ENCODE data around the gene PMEPA1. TPM values are rescaled to one million over a fixed set of nuclear protein-coding genes. Genes with fewer than 3 reads are reported as not detected.

Gene PMEPA1
- total RNA-seq, 1 experiment from 2014 or later = 1,302 TPM

DNA sequence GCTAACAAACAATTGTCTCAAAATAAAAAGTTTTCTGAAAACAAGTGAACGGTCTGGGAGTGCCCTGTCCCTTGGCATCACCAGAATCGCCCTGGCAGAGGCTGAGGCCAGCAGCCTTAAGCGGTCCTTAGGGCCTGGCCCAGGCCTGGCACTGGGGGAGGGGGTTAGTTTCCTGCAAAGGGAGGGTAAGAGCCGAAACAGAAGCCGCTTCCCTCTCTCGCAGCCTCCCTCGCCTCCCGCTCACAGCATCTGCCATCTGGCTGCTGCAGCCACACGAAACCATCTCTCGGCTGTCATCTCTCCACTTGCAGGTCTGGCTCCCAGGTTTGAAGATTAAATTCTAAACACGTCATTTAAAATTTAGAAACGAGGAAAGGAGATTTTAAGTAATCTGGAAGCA, 31.5 kb downstream of the PMEPA1 start:
- Mint-ChIP-seq H3K27ac (ENCODE audit: unreplicated experiment) (peak overlapping the region; percentile 97), H3K9me3 (ENCODE audit: low read depth, unreplicated experiment) (no peaks in the 10 kb centered on the region), H3K4me3 (ENCODE audit: low read depth, unreplicated experiment) (peak overlapping the region; percentile 32), H3K36me3 (ENCODE audit: insufficient read depth, unreplicated experiment) (peaks cover 100% of the 10 kb centered on the region), H3K4me1 (ENCODE audit: low read depth, unreplicated experiment) (peaks cover 100% of the 10 kb centered on the region), H3K27me3 (ENCODE audit: unreplicated experiment) (no peaks in the 10 kb centered on the region)
- intact Hi-C loops (cut with micrococcal nuclease; ENCODE audit: unreplicated experiment) = no loop called here
- CTCF ChIA-PET = interaction anchor here (0.6 kb wide), 1 partner anchor 74 kb away, joined by 3 read pairs; no protein-coding TSS in a partner anchor
- DNase-seq = no peak
- TF ChIP-seq, protein P1, sequence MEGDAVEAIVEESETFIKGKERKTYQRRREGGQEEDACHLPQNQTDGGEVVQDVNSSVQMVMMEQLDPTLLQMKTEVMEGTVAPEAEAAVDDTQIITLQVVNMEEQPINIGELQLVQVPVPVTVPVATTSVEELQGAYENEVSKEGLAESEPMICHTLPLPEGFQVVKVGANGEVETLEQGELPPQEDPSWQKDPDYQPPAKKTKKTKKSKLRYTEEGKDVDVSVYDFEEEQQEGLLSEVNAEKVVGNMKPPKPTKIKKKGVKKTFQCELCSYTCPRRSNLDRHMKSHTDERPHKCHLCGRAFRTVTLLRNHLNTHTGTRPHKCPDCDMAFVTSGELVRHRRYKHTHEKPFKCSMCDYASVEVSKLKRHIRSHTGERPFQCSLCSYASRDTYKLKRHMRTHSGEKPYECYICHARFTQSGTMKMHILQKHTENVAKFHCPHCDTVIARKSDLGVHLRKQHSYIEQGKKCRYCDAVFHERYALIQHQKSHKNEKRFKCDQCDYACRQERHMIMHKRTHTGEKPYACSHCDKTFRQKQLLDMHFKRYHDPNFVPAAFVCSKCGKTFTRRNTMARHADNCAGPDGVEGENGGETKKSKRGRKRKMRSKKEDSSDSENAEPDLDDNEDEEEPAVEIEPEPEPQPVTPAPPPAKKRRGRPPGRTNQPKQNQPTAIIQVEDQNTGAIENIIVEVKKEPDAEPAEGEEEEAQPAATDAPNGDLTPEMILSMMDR (IDR thresholded peaks at IDR 0.05; ENCODE audit: unreplicated experiment) = no peak
- BruUV-seq (replicated peaks) = no TSS peak

DNA sequence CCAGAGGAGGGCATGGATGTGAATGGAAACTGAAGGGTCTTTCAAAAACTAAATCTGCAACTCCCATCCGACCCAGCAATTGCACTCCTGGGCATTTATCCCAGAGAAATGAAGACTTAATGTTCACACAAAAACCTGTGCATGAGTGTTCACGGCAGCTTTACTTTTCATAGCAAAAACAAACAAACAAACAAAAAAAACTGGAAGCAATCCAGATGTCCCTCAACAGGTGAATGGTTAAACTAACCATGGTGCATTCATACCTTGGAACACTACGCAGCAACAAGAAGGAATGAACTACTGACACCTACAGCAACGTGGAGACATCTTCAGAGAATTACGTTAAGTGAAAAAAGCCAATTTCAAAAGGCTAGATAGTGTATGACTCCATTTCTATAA, 32.2 kb downstream of the PMEPA1 start:
- TF ChIP-seq, protein P1 (IDR thresholded peaks at IDR 0.05; ENCODE audit: unreplicated experiment) = no peak
- CTCF ChIA-PET = no interaction called here
- H3K27ac Mint-ChIP-seq (ENCODE audit: unreplicated experiment) = peak overlapping the region; percentile 97
- intact Hi-C loops (cut with micrococcal nuclease; ENCODE audit: unreplicated experiment) = no loop called here
- peak overlapping the region; percentile 32 for H3K4me3 Mint-ChIP-seq (ENCODE audit: low read depth, unreplicated experiment)
- BruUV-seq (replicated peaks) = no TSS peak
- no peaks in the 10 kb centered on the region for H3K27me3 Mint-ChIP-seq (ENCODE audit: unreplicated experiment)
- no peak for DNase-seq
- H3K36me3 Mint-ChIP-seq (ENCODE audit: insufficient read depth, unreplicated experiment) = peaks cover 100% of the 10 kb centered on the region
- no peaks in the 10 kb centered on the region for H3K9me3 Mint-ChIP-seq (ENCODE audit: low read depth, unreplicated experiment)
- H3K4me1 Mint-ChIP-seq (ENCODE audit: low read depth, unreplicated experiment) = peaks cover 100% of the 10 kb centered on the region

DNA sequence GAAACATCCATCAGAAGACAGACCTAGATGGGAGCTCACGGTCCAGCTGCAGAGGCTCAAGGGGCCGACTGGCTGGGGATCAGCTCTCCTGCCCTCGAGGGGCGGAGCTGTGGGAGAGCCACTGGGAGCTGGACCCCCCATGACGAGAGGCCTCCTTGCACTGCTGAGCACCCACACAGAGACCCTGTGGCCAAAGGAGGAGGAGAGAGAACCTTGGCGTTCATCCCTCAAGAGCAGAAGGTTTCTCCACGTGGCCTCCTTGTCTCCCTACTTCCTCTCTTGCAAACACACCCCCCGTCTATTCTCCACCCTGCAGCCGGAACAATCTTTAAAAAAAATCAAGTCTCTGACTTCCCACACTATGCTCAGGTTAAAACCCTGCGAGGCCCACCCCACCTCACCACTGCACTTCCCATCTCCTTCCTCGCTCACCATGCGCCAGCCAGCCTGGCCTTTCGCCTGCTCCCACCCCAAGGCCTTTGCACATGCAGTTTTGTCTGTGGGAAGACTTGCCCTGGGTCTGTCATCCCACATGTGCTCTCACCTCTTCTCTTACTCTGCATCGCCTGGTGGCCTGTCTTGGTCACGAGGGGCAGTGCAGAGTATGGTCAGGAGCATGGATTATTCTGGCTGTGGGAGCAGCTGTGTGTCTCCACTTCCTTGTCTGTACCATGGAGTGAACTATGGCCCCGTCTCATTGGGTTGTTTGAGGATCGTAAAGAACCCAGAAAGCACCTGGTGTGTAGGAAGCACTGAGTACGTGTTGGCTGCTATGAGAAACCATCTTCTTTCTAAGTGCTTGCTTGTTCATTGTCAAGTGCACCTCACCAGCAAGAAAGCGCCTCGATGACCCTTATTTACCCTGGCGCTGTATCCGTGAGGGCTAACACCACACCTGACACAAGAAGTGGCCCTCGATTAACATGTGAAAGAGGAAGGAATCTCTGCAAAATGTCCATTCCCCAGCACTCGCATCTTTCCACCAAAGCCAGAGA, 32.9 kb downstream of the PMEPA1 start:
- H3K4me1 Mint-ChIP-seq (ENCODE audit: low read depth, unreplicated experiment) = peaks cover 100% of the 10 kb centered on the region
- BruUV-seq (replicated peaks) = no TSS peak
- intact Hi-C loops (cut with micrococcal nuclease; ENCODE audit: unreplicated experiment) = no loop called here
- CTCF ChIA-PET = no interaction called here
- peak overlapping the region; percentile 32 for H3K4me3 Mint-ChIP-seq (ENCODE audit: low read depth, unreplicated experiment)
- peak overlapping the region; percentile 97 for H3K27ac Mint-ChIP-seq (ENCODE audit: unreplicated experiment)
- DNase-seq = no peak
- H3K27me3 Mint-ChIP-seq (ENCODE audit: unreplicated experiment) = no peaks in the 10 kb centered on the region
- TF ChIP-seq, protein P1 (IDR thresholded peaks at IDR 0.05; ENCODE audit: unreplicated experiment) = no peak
- H3K36me3 Mint-ChIP-seq (ENCODE audit: insufficient read depth, unreplicated experiment) = peaks cover 100% of the 10 kb centered on the region
- H3K9me3 Mint-ChIP-seq (ENCODE audit: low read depth, unreplicated experiment) = no peaks in the 10 kb centered on the region

DNA sequence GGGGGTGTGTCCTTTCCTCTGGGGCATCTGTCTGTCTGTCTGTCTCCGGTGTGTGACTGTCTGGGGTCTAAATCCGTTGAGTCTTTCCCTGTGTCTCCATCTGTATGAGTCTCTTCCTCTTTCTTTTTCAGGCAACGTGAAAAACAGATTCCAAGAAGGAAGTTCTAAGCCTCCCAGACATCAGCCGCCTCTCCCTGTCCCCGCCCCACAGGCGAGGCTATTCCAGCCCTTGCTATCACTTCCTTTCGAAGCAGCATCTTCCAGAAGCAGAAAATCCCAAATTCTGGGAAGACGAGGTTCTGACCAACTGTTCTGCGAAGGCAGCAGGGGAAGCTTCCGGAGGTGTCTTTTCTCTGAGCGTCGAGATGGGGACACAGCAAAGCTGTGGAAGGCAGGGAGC, 34.0 kb downstream of the PMEPA1 start:
- peak overlapping the region; percentile 32 for H3K4me3 Mint-ChIP-seq (ENCODE audit: low read depth, unreplicated experiment)
- no peaks in the 10 kb centered on the region for H3K27me3 Mint-ChIP-seq (ENCODE audit: unreplicated experiment)
- H3K36me3 Mint-ChIP-seq (ENCODE audit: insufficient read depth, unreplicated experiment) = peaks cover 100% of the 10 kb centered on the region
- TF ChIP-seq, protein P1 (IDR thresholded peaks at IDR 0.05; ENCODE audit: unreplicated experiment) = no peak
- peaks cover 100% of the 10 kb centered on the region for H3K4me1 Mint-ChIP-seq (ENCODE audit: low read depth, unreplicated experiment)
- no TSS peak for BruUV-seq (replicated peaks)
- H3K9me3 Mint-ChIP-seq (ENCODE audit: low read depth, unreplicated experiment) = no peaks in the 10 kb centered on the region
- no peak for DNase-seq
- intact Hi-C loops (cut with micrococcal nuclease; ENCODE audit: unreplicated experiment) = no loop called here
- CTCF ChIA-PET = interaction anchor here (1.7 kb wide), 1 partner anchor 18 kb away, joined by 4 read pairs; no protein-coding TSS in a partner anchor
- peak overlapping the region; percentile 97 for H3K27ac Mint-ChIP-seq (ENCODE audit: unreplicated experiment)
